ENCODE data around the gene ESRRB.
A peak's percentile ranks its signal among the peaks of the same experiment; 100 is the strongest.

ESRRB gene

GRCh38 chr14:76499399-76499798 is 123.5 kb downstream of the ESRRB start:
- TF ChIP-seq JUND (IDR thresholded peaks at IDR 0.05; ENCODE audit: low read depth) = no peak
- in situ Hi-C loops (cut with HindIII; ENCODE audit: low pct_unique_long_range_greater_than_20kb, low sequenced_read_pairs) = no loop called here
- DNase-seq (ENCODE audit: low read depth in 1 of 2, low spot score in 1 of 2) = no peak

GRCh38 chr14:76500011-76500410 is 124.1 kb downstream of the ESRRB start:
- in situ Hi-C loops (cut with HindIII; ENCODE audit: low pct_unique_long_range_greater_than_20kb, low sequenced_read_pairs) = no loop called here
- no peak for DNase-seq (ENCODE audit: low read depth in 1 of 2, low spot score in 1 of 2)
- TF ChIP-seq JUND (IDR thresholded peaks at IDR 0.05; ENCODE audit: low read depth) = no peak

- TF ChIP-seq JUND (IDR thresholded peaks at IDR 0.05; ENCODE audit: low read depth) = no peak
- no peak for DNase-seq (ENCODE audit: low read depth in 1 of 2, low spot score in 1 of 2)
- in situ Hi-C loops (cut with HindIII; ENCODE audit: low pct_unique_long_range_greater_than_20kb, low sequenced_read_pairs) = no loop called here
Measured at GRCh38 chr14:76500480-76500879, 124.5 kb downstream of the ESRRB start.

- TF ChIP-seq JUND (IDR thresholded peaks at IDR 0.05; ENCODE audit: low read depth) = no peak
Measured at GRCh38 chr14:76501156-76501720, 125.3 kb downstream of the ESRRB start.

GRCh38 chr14:76502219-76502618 is 126.3 kb downstream of the ESRRB start:
- DNase-seq (ENCODE audit: low read depth in 1 of 2, low spot score in 1 of 2) = no peak
- in situ Hi-C loops (cut with HindIII; ENCODE audit: low pct_unique_long_range_greater_than_20kb, low sequenced_read_pairs) = no loop called here
- no peak for TF ChIP-seq JUND (IDR thresholded peaks at IDR 0.05; ENCODE audit: low read depth)

More at GRCh38 chr14:76501156-76501720, 125.3 kb downstream of the ESRRB start:
- in situ Hi-C loops (cut with HindIII; ENCODE audit: low pct_unique_long_range_greater_than_20kb, low sequenced_read_pairs) = no loop called here
- no peak for DNase-seq (ENCODE audit: low read depth in 1 of 2, low spot score in 1 of 2)

GRCh38 chr14:76502638-76503037 is 126.7 kb downstream of the ESRRB start:
- in situ Hi-C loops (cut with HindIII; ENCODE audit: low pct_unique_long_range_greater_than_20kb, low sequenced_read_pairs) = no loop called here
- TF ChIP-seq JUND (IDR thresholded peaks at IDR 0.05; ENCODE audit: low read depth) = no peak
- DNase-seq (ENCODE audit: low read depth in 1 of 2, low spot score in 1 of 2) = no peak

- in situ Hi-C loops (cut with HindIII; ENCODE audit: low pct_unique_long_range_greater_than_20kb, low sequenced_read_pairs) = no loop called here
- TF ChIP-seq JUND (IDR thresholded peaks at IDR 0.05; ENCODE audit: low read depth) = no peak
Measured at GRCh38 chr14:76509311-76509710, 133.4 kb downstream of the ESRRB start.

GRCh38 chr14:76510181-76510580 is 134.2 kb downstream of the ESRRB start:
- in situ Hi-C loops (cut with HindIII; ENCODE audit: low pct_unique_long_range_greater_than_20kb, low sequenced_read_pairs) = no loop called here
- no peak for TF ChIP-seq JUND (IDR thresholded peaks at IDR 0.05; ENCODE audit: low read depth)

More at GRCh38 chr14:76509311-76509710, 133.4 kb downstream of the ESRRB start:
- DNase-seq (ENCODE audit: low read depth in 1 of 2, low spot score in 1 of 2) = peak in 1 of 2 experiments; percentile 17

GRCh38 chr14:76514213-76514998 is 138.5 kb downstream of the ESRRB start:
- peak in 1 of 2 experiments; percentile 49 for DNase-seq (ENCODE audit: low read depth in 1 of 2, low spot score in 1 of 2)
- in situ Hi-C loops (cut with HindIII; ENCODE audit: low pct_unique_long_range_greater_than_20kb, low sequenced_read_pairs) = no loop called here
- no peak for TF ChIP-seq JUND (IDR thresholded peaks at IDR 0.05; ENCODE audit: low read depth)

More at GRCh38 chr14:76510181-76510580, 134.2 kb downstream of the ESRRB start:
- no peak for DNase-seq (ENCODE audit: low read depth in 1 of 2, low spot score in 1 of 2)

- DNase-seq (ENCODE audit: low read depth in 1 of 2, low spot score in 1 of 2) = no peak
- no peak for TF ChIP-seq JUND (IDR thresholded peaks at IDR 0.05; ENCODE audit: low read depth)
- in situ Hi-C loops (cut with HindIII; ENCODE audit: low pct_unique_long_range_greater_than_20kb, low sequenced_read_pairs) = no loop called here
Measured at GRCh38 chr14:76516884-76517283, 140.9 kb downstream of the ESRRB start.

- TF ChIP-seq JUND (IDR thresholded peaks at IDR 0.05; ENCODE audit: low read depth) = no peak
- no peak for DNase-seq (ENCODE audit: low read depth in 1 of 2, low spot score in 1 of 2)
- in situ Hi-C loops (cut with HindIII; ENCODE audit: low pct_unique_long_range_greater_than_20kb, low sequenced_read_pairs) = no loop called here
Measured at GRCh38 chr14:76518366-76518765, 142.4 kb downstream of the ESRRB start.

GRCh38 chr14:76525106-76525821 is 149.3 kb downstream of the ESRRB start:
- in situ Hi-C loops (cut with HindIII; ENCODE audit: low pct_unique_long_range_greater_than_20kb, low sequenced_read_pairs) = no loop called here
- no peak for TF ChIP-seq JUND (IDR thresholded peaks at IDR 0.05; ENCODE audit: low read depth)
- no peak for DNase-seq (ENCODE audit: low read depth in 1 of 2, low spot score in 1 of 2)

- no peak for TF ChIP-seq JUND (IDR thresholded peaks at IDR 0.05; ENCODE audit: low read depth)
- no peak for DNase-seq (ENCODE audit: low read depth in 1 of 2, low spot score in 1 of 2)
- in situ Hi-C loops (cut with HindIII; ENCODE audit: low pct_unique_long_range_greater_than_20kb, low sequenced_read_pairs) = no loop called here
Measured at GRCh38 chr14:76531085-76531484, 155.1 kb downstream of the ESRRB start.
